ENCODE measurements around the gene DNAH2. TPM values are rescaled to one million over a fixed set of nuclear protein-coding genes. Genes with fewer than 3 reads are reported as not detected.

The DNAH2 gene
- polyA plus RNA-seq, 1 of the 3 experiments (the other 2 are of a cell fraction) = 0.13 TPM

DNA sequence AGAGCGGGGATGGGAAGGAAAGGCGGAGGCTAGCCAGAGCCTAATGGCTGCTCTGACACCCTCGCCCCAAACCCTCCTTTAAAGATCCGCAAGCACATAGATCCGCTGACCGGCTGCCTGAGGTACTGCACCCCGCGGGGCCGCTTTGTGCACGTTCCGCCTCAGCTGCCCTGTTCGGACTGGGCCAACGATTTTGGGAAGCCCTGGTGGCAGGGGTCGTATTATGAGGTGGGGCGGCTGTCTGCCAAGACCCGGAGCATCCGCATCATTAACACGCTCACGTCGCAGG lies 140.9 kb downstream of the DNAH2 start:
- POLR2A ChIA-PET = interaction anchor here (0.7 kb wide), 1 partner anchor 16 kb away, joined by 3 read pairs; no protein-coding TSS in a partner anchor
- no peak for TF ChIP-seq GATA2 (CRISPR knock-in tag; IDR thresholded peaks at IDR 0.05)
- 0 out of 2 replicates have a peak, but pooled peaks have one; percentile 44 for TF ChIP-seq YY1 (IDR thresholded peaks at IDR 0.05; ENCODE audit: low read depth)
- TF ChIP-seq, protein P1, sequence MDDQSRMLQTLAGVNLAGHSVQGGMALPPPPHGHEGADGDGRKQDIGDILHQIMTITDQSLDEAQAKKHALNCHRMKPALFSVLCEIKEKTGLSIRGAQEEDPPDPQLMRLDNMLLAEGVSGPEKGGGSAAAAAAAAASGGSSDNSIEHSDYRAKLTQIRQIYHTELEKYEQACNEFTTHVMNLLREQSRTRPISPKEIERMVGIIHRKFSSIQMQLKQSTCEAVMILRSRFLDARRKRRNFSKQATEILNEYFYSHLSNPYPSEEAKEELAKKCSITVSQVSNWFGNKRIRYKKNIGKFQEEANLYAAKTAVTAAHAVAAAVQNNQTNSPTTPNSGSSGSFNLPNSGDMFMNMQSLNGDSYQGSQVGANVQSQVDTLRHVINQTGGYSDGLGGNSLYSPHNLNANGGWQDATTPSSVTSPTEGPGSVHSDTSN (IDR thresholded peaks at IDR 0.05) = no peak
- peak; percentile 30 for TF ChIP-seq RAD21 (IDR thresholded peaks at IDR 0.05; ENCODE audit: low read length)
- peak; percentile 29 for TF ChIP-seq SMC3 (IDR thresholded peaks at IDR 0.05; ENCODE audit: low read depth, low read length)
- TF ChIP-seq, protein P2, sequence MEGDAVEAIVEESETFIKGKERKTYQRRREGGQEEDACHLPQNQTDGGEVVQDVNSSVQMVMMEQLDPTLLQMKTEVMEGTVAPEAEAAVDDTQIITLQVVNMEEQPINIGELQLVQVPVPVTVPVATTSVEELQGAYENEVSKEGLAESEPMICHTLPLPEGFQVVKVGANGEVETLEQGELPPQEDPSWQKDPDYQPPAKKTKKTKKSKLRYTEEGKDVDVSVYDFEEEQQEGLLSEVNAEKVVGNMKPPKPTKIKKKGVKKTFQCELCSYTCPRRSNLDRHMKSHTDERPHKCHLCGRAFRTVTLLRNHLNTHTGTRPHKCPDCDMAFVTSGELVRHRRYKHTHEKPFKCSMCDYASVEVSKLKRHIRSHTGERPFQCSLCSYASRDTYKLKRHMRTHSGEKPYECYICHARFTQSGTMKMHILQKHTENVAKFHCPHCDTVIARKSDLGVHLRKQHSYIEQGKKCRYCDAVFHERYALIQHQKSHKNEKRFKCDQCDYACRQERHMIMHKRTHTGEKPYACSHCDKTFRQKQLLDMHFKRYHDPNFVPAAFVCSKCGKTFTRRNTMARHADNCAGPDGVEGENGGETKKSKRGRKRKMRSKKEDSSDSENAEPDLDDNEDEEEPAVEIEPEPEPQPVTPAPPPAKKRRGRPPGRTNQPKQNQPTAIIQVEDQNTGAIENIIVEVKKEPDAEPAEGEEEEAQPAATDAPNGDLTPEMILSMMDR (IDR thresholded peaks at IDR 0.05) = peak; percentile 52
- no peaks in the 10 kb centered on the region for H3K9me2 ChIP-seq
- H3F3A ChIP-seq (replicated peaks; ENCODE audit: insufficient read depth) = peaks cover 16% of the 10 kb centered on the region
- peak overlapping the region; percentile 72 to 77 for H3K4me3 ChIP-seq (ENCODE audit: low read depth in 2 of 2, low read length in 1 of 2)
- peak overlapping the region; percentile 91 for H3K4me2 ChIP-seq
- peak overlapping the region; percentile 73; the same call in 1 of the 2 replicates for H2AFZ ChIP-seq (ENCODE audit: low read depth)
- H3K9me3 ChIP-seq = no peaks in the 10 kb centered on the region
- 39% methylated on average over 20 of the region's 20 CpGs for WGBS (ENCODE audit: low lambda C conversion rate)
- no peaks in the 10 kb centered on the region; the same call in 1 of the 2 replicates for H4K20me1 ChIP-seq (ENCODE audit: insufficient read depth)
- no peaks in the 10 kb centered on the region for H3K27me3 ChIP-seq (ENCODE audit: insufficient read depth)
- peaks cover 0 to 38% of the 10 kb centered on the region in 2 experiments for H3K36me3 ChIP-seq (replicated peaks in 1 of 2; ENCODE audit: control insufficient read depth in 1 of 2, insufficient read depth in 2 of 2, low read length in 1 of 2)
- DNase-seq = no peak
- H3K9ac ChIP-seq = peak overlapping the region; percentile 79
- peaks cover 23 to 37% of the 10 kb centered on the region in 2 experiments; a peak in 3 of 4 replicates for H3K4me1 ChIP-seq (ENCODE audit: control insufficient read depth in 1 of 2, insufficient read depth in 2 of 2, low read depth in 1 of 2, low read length in 1 of 2)
- H3K27ac ChIP-seq (ENCODE audit: low read depth in 2 of 2, low read length in 1 of 2) = peak overlapping the region; percentile 93 to 100
- CTCF ChIA-PET = interaction anchor here (0.6 to 9.9 kb wide), 12 partner anchors 23 to 201 kb away, joined by 3 to 143 read pairs (median 5); partner anchors contain the start of gene KDM6B
- peaks cover 17% of the 10 kb centered on the region; the same call in 1 of the 2 replicates for H3K79me2 ChIP-seq (ENCODE audit: insufficient read depth)

DNA sequence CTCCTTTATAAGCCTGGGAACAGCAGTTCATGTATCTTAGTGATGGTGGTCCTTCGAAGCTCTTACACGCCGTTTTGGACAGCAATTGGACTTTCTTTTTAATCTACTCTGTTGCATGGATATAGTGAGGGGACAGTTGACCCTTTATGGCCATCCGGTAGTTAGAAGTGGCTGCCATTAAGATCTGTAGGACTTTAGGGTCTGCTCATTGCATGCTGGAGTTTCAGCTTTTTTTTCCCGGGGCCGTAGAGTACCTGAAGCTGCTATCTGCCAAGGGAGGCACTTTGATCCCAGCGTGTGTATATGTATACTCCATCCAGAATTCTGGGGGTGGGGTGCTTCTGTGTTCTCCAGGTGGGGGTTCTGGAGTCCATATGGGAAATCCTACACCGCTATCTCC lies 141.5 kb downstream of the DNAH2 start:
- H3K27me3 ChIP-seq (ENCODE audit: insufficient read depth) = no peaks in the 10 kb centered on the region
- peaks cover 23 to 37% of the 10 kb centered on the region in 2 experiments; a peak in 3 of 4 replicates for H3K4me1 ChIP-seq (ENCODE audit: control insufficient read depth in 1 of 2, insufficient read depth in 2 of 2, low read depth in 1 of 2, low read length in 1 of 2)
- peaks cover 19% of the 10 kb centered on the region for H3F3A ChIP-seq (replicated peaks; ENCODE audit: insufficient read depth)
- peaks cover 0 to 33% of the 10 kb centered on the region in 2 experiments for H3K36me3 ChIP-seq (replicated peaks in 1 of 2; ENCODE audit: control insufficient read depth in 1 of 2, insufficient read depth in 2 of 2, low read length in 1 of 2)
- TF ChIP-seq, protein P1 (IDR thresholded peaks at IDR 0.05) = no peak
- TF ChIP-seq RCOR1 (IDR thresholded peaks at IDR 0.05; ENCODE audit: low read length) = no peak
- TF ChIP-seq SIN3A (IDR thresholded peaks at IDR 0.05; ENCODE audit: borderline replicate concordance, low read depth, low read length) = no peak
- no peak for TF ChIP-seq JUND (IDR thresholded peaks at IDR 0.05)
- peak overlapping the region; percentile 1 to 93; a peak in 2 of 4 replicates for H3K27ac ChIP-seq (ENCODE audit: low read depth in 2 of 2, low read length in 1 of 2)
- no peaks in the 10 kb centered on the region for H3K9me2 ChIP-seq
- no peaks in the 10 kb centered on the region for H3K9me3 ChIP-seq
- WGBS (ENCODE audit: low lambda C conversion rate) = 98% methylated on average over 8 of the region's 8 CpGs
- peaks cover 15% of the 10 kb centered on the region; the same call in 1 of the 2 replicates for H3K79me2 ChIP-seq (ENCODE audit: insufficient read depth)
- H3K4me3 ChIP-seq (ENCODE audit: low read depth in 2 of 2, low read length in 1 of 2) = peak overlapping the region; percentile 72 to 77; a peak in 3 of 4 replicates
- no peaks in the 10 kb centered on the region; the same call in 1 of the 2 replicates for H4K20me1 ChIP-seq (ENCODE audit: insufficient read depth)
- DNase-seq = no peak
- peak overlapping the region; percentile 79 for H3K9ac ChIP-seq
- H2AFZ ChIP-seq (ENCODE audit: low read depth) = no peak overlapping the region
- POLR2A ChIA-PET = interaction anchor here (0.7 kb wide), 1 partner anchor 16 kb away, joined by 3 read pairs; no protein-coding TSS in a partner anchor
- peak overlapping the region; percentile 91 for H3K4me2 ChIP-seq
- CTCF ChIA-PET = interaction anchor here (0.6 to 9.9 kb wide), 10 partner anchors 24 to 200 kb away, joined by 3 to 143 read pairs (median 5); partner anchors contain the start of gene KDM6B

Data from SK-N-SH (cell line).